Mammary epithelial cell (primary cell): ENCODE results near the gene MAP7D1.

ENCODE experiments used
- EZH2 ChIP-seq: IDR thresholded peaks from 2 replicates; pipeline ENCODE4 v1.6.1; 2012; ENCODE audit warnings: low read length, inconsistent platforms, borderline replicate concordance
- TF ChIP-seq, protein P1 (sequence below), 2 donors: IDR thresholded peaks in 1 of 2; conservative IDR thresholded peaks in 1 of 2; 2 replicates each; pipeline ENCODE4 v1.5.1; 2011 to 2012; ENCODE audit warnings: inconsistent platforms in 2 of 2, low read length in 2 of 2, mild to moderate bottlenecking in 2 of 2, control low read depth in 1 of 2, low read depth in 1 of 2; ENCODE audit not compliant: insufficient read depth in 1 of 2; ENCODE audit errors: extremely low read depth in 1 of 2

DNA sequence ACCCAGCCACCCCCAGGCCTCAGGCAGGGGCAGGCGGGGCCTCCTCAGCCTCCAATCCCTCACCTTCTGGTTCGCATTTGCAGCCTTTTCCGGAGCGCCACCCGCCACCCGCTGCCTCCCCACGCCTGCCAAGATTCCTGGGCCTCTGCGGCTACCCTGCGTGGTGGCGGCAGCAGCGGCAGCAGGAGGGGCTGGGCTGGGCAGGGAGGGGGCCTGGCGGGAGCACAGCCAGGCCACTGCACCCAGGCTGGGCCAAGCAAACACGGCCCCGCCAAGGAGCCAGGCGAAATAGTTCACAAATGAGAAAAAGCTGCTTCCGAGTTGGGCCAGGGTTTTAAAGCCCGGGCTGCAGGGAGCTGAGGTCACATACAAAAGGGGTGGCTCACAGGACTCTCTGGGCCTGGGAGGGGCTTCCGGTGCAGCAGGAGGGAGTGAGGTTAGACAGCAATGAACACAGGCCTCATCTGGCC lies 40.7 kb upstream of the MAP7D1 start:
- TF ChIP-seq, protein P1, sequence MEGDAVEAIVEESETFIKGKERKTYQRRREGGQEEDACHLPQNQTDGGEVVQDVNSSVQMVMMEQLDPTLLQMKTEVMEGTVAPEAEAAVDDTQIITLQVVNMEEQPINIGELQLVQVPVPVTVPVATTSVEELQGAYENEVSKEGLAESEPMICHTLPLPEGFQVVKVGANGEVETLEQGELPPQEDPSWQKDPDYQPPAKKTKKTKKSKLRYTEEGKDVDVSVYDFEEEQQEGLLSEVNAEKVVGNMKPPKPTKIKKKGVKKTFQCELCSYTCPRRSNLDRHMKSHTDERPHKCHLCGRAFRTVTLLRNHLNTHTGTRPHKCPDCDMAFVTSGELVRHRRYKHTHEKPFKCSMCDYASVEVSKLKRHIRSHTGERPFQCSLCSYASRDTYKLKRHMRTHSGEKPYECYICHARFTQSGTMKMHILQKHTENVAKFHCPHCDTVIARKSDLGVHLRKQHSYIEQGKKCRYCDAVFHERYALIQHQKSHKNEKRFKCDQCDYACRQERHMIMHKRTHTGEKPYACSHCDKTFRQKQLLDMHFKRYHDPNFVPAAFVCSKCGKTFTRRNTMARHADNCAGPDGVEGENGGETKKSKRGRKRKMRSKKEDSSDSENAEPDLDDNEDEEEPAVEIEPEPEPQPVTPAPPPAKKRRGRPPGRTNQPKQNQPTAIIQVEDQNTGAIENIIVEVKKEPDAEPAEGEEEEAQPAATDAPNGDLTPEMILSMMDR (conservative IDR thresholded peaks at IDR 0.05 in 1 of 2, IDR thresholded peaks at IDR 0.05 in 1 of 2; ENCODE audit: extremely low read depth in 1 of 2, insufficient read depth in 1 of 2, low read depth in 1 of 2, low read length in 2 of 2), result no peak
- TF ChIP-seq EZH2, result no peak
